ENCODE data around the gene KDM6A. TPM values are rescaled to one million over a fixed set of nuclear protein-coding genes. Genes with fewer than 3 reads are reported as not detected.

KDM6A gene
- total RNA-seq, 1 experiment from 2014 or later = 40.9 TPM

DNA sequence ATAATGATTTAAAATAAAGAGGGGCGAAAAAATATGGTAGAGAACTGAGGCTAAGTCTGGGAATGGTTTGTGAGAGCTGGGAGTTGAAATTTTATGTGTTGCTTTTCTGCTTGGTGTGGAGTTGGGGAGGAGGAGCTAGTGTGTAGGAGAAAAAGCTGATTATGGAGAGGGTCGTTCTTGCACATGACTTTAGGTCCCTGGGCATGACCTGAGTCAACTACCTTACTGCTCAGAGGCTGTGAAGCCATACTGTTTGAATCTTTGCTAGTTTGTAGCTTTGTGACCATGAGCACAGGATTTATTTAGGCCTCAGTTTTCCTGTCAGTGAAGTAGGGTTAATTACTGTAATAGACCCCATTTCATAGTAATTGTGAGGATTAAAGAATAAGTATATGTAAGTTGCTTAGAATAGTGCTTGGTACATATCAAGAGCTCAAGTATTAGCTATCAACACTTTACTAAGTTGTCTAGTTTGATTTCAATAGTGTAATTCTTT is 78.6 kb downstream of the KDM6A start:
- no peaks in the 10 kb centered on the region for H3K27me3 ChIP-seq (replicated peaks; ENCODE audit: insufficient read depth, low read depth, low read length, poor library complexity)
- CTCF ChIA-PET = no interaction called here
- H3K27ac ChIP-seq (ENCODE audit: low read depth, low read length, poor library complexity, severe bottlenecking) = no peak overlapping the region
- peaks cover 1% of the 10 kb centered on the region for H3K36me3 ChIP-seq (ENCODE audit: insufficient read depth, low read length, poor library complexity, severe bottlenecking)
- BruUV-seq (replicated peaks) = no TSS peak
- DNase-seq (ENCODE audit: low spot score) = no peak
- peaks cover 2% of the 10 kb centered on the region for H3K9me3 ChIP-seq (ENCODE audit: low read depth, low read length, poor library complexity, severe bottlenecking)
- peaks cover 28% of the 10 kb centered on the region for H3K4me1 ChIP-seq (ENCODE audit: insufficient read depth, low read length, poor library complexity, severe bottlenecking)
- TF ChIP-seq, protein P1, sequence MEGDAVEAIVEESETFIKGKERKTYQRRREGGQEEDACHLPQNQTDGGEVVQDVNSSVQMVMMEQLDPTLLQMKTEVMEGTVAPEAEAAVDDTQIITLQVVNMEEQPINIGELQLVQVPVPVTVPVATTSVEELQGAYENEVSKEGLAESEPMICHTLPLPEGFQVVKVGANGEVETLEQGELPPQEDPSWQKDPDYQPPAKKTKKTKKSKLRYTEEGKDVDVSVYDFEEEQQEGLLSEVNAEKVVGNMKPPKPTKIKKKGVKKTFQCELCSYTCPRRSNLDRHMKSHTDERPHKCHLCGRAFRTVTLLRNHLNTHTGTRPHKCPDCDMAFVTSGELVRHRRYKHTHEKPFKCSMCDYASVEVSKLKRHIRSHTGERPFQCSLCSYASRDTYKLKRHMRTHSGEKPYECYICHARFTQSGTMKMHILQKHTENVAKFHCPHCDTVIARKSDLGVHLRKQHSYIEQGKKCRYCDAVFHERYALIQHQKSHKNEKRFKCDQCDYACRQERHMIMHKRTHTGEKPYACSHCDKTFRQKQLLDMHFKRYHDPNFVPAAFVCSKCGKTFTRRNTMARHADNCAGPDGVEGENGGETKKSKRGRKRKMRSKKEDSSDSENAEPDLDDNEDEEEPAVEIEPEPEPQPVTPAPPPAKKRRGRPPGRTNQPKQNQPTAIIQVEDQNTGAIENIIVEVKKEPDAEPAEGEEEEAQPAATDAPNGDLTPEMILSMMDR (conservative IDR thresholded peaks at IDR 0.05; ENCODE audit: low read depth, low read length) = no peak
- TF ChIP-seq EZH2 (IDR thresholded peaks at IDR 0.05; ENCODE audit: borderline replicate concordance, low read depth, low read length, poor library complexity, severe bottlenecking) = no peak
- POLR2A ChIA-PET (ENCODE audit: low non-redundant PET) = no interaction called here
- intact Hi-C loops (cut with micrococcal nuclease; ENCODE audit: unreplicated experiment) = no loop called here
- H3K4me3 ChIP-seq (ENCODE audit: low read depth, low read length, poor library complexity, severe bottlenecking) = no peak overlapping the region

DNA sequence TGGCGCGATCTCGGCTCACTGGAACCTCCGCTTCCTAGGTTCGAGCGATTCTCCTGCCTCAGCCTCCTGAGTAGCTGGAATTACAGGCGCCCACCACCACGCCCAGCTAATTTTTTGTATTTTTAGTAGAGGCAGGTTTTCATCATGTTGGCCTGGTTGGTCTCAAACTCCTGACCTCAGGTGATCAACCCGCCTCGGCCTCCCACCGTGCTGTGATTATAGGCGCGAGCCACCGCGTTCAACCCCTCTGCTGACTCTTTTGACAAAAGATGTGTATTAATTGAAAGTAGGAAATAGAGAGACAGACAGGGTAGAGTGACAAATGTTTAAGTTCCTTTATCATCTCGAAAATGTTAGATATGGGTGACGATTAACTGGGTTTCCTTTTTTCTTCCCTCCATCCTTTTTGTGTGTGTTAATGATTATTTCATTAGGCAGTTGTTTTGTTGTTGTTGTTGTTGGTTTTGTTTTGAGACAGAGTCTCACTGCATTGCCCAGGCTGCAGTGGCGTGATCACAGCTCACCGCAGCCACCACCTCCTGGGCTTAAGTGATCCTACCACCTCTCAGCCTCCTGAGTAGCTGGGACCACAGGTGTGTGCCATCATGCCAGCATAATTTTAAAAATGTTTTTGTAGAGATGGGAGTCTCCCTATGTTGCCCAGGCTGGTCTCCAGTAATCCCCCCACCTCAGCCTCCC is 79.5 kb downstream of the KDM6A start:
- no peaks in the 10 kb centered on the region for H3K27me3 ChIP-seq (replicated peaks; ENCODE audit: insufficient read depth, low read depth, low read length, poor library complexity)
- no peaks in the 10 kb centered on the region for H3K9me3 ChIP-seq (ENCODE audit: low read depth, low read length, poor library complexity, severe bottlenecking)
- CTCF ChIA-PET = no interaction called here
- intact Hi-C loops (cut with micrococcal nuclease; ENCODE audit: unreplicated experiment) = no loop called here
- no peak overlapping the region for H3K27ac ChIP-seq (ENCODE audit: low read depth, low read length, poor library complexity, severe bottlenecking)
- H3K4me3 ChIP-seq (ENCODE audit: low read depth, low read length, poor library complexity, severe bottlenecking) = no peak overlapping the region
- DNase-seq (ENCODE audit: low spot score) = no peak
- POLR2A ChIA-PET (ENCODE audit: low non-redundant PET) = no interaction called here
- no TSS peak for BruUV-seq (replicated peaks)
- H3K4me1 ChIP-seq (ENCODE audit: insufficient read depth, low read length, poor library complexity, severe bottlenecking) = peaks cover 28% of the 10 kb centered on the region
- H3K36me3 ChIP-seq (ENCODE audit: insufficient read depth, low read length, poor library complexity, severe bottlenecking) = no peaks in the 10 kb centered on the region
- TF ChIP-seq EZH2 (IDR thresholded peaks at IDR 0.05; ENCODE audit: borderline replicate concordance, low read depth, low read length, poor library complexity, severe bottlenecking) = no peak
- TF ChIP-seq, protein P1 (conservative IDR thresholded peaks at IDR 0.05; ENCODE audit: low read depth, low read length) = no peak

DNA sequence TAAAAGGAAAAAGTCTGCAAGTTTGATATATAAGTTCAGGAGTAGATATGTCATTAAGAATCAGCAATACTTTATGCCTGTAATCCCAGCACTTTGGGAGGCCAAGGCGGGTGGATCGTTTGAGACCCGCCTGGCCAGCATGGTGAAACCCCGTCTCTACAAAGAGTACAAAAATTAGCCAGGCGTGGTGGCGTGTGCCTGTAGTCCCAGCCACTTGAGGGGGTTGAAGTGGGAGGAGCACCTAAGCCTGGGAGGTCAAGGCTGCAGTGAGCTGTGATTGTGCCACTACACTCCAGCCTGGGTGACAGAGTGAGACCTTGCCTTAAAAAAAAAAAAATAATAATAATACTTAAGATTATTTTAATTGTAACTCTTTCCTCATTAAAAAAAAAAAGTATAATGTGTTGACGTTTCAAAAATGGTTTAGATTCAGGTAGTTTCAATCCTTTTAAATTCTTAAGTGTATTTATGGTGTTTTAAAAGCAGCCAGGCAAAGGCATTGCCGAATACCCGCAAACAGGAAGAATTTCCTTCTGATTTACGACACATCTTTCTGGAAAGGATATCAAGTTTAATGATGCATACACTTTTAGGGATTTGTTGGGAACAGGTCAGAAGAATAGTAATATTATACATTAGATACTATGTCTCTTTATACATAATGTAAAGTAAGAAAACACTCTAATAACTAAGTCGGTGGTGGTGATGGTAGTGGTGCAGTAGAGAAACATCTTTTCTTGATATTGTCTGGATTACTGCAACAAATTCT is 80.9 kb downstream of the KDM6A start:
- ChIA-PET POLR2A (ENCODE audit: low non-redundant PET) (no interaction called here), CTCF (interaction anchor here (0.6 kb wide), 1 partner anchor 21 kb away, joined by 3 read pairs; no protein-coding TSS in a partner anchor)
- Histone ChIP-seq H3K4me3 (ENCODE audit: low read depth, low read length, poor library complexity, severe bottlenecking) (no peak overlapping the region), H3K36me3 (ENCODE audit: insufficient read depth, low read length, poor library complexity, severe bottlenecking) (no peaks in the 10 kb centered on the region), H3K27me3 (replicated peaks; ENCODE audit: insufficient read depth, low read depth, low read length, poor library complexity) (no peaks in the 10 kb centered on the region), H3K27ac (ENCODE audit: low read depth, low read length, poor library complexity, severe bottlenecking) (no peak overlapping the region), H3K4me1 (ENCODE audit: insufficient read depth, low read length, poor library complexity, severe bottlenecking) (peaks cover 28% of the 10 kb centered on the region), H3K9me3 (ENCODE audit: low read depth, low read length, poor library complexity, severe bottlenecking) (no peaks in the 10 kb centered on the region)
- BruUV-seq (replicated peaks) = no TSS peak
- TF ChIP-seq, protein P1 (conservative IDR thresholded peaks at IDR 0.05; ENCODE audit: low read depth, low read length) = no peak
- no peak for TF ChIP-seq EZH2 (IDR thresholded peaks at IDR 0.05; ENCODE audit: borderline replicate concordance, low read depth, low read length, poor library complexity, severe bottlenecking)
- DNase-seq (ENCODE audit: low spot score) = peak; percentile 48
- intact Hi-C loops (cut with micrococcal nuclease; ENCODE audit: unreplicated experiment) = no loop called here

Data from A673 (cell line).